Measurements from ENCODE around the gene SUSD2.

GRCh38 chr22:24149198-24149590 lies 32.1 kb upstream of the SUSD2 start:
- no peak for TF ChIP-seq CTCF (IDR thresholded peaks at IDR 0.05; ENCODE audit: borderline replicate concordance, extremely low read depth, low read length, poor library complexity, severe bottlenecking)
- TF ChIP-seq EZH2 (IDR thresholded peaks at IDR 0.05; ENCODE audit: borderline replicate concordance, low read depth, low read length, severe bottlenecking), result no peak

Measured in DND-41 (cell line).